Measurements from ENCODE around the gene DDX27.

The DDX27 gene

DNA sequence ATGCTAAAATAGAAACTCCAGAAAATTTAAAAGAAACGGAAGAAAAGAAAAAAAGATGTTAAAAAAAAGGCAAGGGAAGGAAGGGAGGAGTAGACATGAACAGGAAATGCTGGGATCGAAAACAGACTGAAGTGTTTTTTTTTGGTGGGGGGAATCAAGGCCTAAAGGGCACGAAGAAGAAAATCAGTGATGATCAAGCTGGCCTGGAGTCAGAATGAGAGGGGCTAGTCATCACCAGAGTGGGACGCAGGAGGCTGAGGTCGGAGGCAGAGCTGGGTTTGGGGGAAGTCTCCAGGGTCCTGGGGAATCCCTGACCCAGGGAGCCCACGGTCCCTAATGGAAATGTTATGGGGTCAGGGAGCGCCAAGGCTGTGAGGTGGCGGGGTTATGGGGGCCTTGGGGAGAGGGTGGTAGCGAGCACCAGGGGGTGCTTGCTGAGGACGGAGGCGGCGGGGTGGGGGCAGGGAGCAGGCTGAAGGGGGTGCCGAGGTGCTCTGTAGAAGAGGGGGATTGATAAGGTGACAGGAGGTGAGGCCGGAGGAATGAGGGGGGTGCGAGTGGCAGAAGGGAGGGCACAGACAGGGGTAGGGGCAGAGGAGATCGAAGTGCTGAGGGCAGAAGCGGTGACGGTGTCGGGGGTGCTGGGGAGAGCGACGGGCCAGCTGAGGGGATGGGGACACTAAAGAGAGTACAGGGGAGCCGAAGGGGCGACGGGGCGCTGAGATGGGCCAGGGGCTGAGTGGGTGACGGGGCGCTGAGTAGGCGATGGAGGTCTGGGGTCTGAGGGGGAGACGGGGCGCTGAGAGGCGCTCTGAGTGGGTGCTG lies 58.0 kb downstream of the DDX27 start:
- TF ChIP-seq FOXM1 (IDR thresholded peaks at IDR 0.05; ENCODE audit: borderline replicate concordance, low read depth): no peak
- TF ChIP-seq ZBTB7A (IDR thresholded peaks at IDR 0.05; ENCODE audit: low read depth): peak; percentile 80; the same call in 1 of the 2 replicates
- no peak for TF ChIP-seq TAF1 (IDR thresholded peaks at IDR 0.05; ENCODE audit: low read depth)
- no peak for TF ChIP-seq TCF12 (IDR thresholded peaks at IDR 0.05; ENCODE audit: low read depth)

DNA sequence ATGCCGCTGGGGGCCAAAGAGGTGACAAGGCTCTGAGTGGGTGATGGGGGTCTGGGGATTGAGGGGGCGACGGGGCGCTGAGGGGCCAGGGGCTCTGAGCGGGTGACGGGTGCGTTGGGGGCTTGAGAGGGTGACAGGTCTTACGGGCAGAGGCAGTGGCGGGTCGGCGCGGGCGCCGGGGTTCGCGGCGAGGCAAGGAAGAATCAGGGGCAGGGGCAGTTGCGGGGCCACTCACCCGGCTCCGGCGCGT lies 58.5 kb downstream of the DDX27 start:
- TF ChIP-seq YY1 (IDR thresholded peaks at IDR 0.05; ENCODE audit: low read depth) (no peak), ZBTB7A (IDR thresholded peaks at IDR 0.05; ENCODE audit: low read depth) (no peak), NFIC (IDR thresholded peaks at IDR 0.05) (no peak), TAF1 (IDR thresholded peaks at IDR 0.05; ENCODE audit: low read depth) (no peak), EP300 (IDR thresholded peaks at IDR 0.05; ENCODE audit: borderline replicate concordance) (no peak), TEAD4 (IDR thresholded peaks at IDR 0.05) (no peak), EGR1 (IDR thresholded peaks at IDR 0.05) (no peak), CREB1 (IDR thresholded peaks at IDR 0.05; ENCODE audit: low read depth) (no peak), CEBPB (IDR thresholded peaks at IDR 0.05) (no peak), FOXM1 (IDR thresholded peaks at IDR 0.05; ENCODE audit: borderline replicate concordance, low read depth) (no peak), TCF12 (IDR thresholded peaks at IDR 0.05; ENCODE audit: low read depth) (no peak), RAD21 (IDR thresholded peaks at IDR 0.05; ENCODE audit: low read depth) (no peak)
- TF ChIP-seq, protein P1, sequence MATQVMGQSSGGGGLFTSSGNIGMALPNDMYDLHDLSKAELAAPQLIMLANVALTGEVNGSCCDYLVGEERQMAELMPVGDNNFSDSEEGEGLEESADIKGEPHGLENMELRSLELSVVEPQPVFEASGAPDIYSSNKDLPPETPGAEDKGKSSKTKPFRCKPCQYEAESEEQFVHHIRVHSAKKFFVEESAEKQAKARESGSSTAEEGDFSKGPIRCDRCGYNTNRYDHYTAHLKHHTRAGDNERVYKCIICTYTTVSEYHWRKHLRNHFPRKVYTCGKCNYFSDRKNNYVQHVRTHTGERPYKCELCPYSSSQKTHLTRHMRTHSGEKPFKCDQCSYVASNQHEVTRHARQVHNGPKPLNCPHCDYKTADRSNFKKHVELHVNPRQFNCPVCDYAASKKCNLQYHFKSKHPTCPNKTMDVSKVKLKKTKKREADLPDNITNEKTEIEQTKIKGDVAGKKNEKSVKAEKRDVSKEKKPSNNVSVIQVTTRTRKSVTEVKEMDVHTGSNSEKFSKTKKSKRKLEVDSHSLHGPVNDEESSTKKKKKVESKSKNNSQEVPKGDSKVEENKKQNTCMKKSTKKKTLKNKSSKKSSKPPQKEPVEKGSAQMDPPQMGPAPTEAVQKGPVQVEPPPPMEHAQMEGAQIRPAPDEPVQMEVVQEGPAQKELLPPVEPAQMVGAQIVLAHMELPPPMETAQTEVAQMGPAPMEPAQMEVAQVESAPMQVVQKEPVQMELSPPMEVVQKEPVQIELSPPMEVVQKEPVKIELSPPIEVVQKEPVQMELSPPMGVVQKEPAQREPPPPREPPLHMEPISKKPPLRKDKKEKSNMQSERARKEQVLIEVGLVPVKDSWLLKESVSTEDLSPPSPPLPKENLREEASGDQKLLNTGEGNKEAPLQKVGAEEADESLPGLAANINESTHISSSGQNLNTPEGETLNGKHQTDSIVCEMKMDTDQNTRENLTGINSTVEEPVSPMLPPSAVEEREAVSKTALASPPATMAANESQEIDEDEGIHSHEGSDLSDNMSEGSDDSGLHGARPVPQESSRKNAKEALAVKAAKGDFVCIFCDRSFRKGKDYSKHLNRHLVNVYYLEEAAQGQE (IDR thresholded peaks at IDR 0.05; ENCODE audit: low read depth): no peak
- TF ChIP-seq, protein P2, sequence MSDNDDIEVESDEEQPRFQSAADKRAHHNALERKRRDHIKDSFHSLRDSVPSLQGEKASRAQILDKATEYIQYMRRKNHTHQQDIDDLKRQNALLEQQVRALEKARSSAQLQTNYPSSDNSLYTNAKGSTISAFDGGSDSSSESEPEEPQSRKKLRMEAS (IDR thresholded peaks at IDR 0.05): no peak

DNA sequence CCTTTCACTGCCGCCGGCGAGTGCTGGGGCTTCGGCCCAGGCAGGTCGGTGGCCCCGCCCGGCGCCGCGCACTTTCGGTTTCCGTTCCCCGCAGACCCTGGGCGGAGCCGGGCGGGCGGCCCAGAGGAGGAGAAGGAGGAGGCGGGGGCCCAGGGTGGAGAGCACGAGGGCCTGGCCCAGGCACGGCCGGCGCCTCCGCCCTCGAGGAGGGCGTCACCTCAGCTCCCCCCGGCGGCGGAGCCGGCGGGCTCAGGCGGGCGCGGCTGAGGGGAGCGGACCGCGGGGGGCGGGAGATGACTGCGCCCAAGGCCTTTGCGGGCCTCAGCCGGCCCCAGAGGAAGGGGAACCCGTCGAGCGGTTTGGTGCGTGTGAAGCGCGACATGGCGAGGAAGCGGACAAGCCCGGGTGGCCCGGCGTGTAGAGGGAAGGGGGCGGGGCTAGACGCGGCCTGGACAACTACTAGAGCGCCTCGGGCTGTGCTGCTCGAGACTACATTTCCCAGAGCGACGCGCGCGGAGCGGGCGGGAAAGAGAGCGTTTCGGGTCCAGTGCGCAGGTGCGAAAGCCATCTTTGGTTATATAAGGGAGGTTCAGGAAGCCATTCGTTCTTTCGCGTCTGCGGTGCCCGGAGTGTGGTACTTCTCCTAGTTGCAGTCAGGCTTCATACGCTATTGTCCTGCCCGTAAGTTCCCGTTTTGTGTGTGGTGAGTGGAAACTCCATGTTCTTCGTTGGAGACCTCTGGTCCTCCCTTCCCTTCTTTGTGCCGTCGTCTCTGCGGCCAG lies 59.0 kb downstream of the DDX27 start, which contains the start of gene ZNFX1:
Gene ZNFX1 (minus strand): TSS at position 22 of the 782 bp plus-strand sequence. CDS start 2,218 bp downstream, outside the sequence.
- TF ChIP-seq TEAD4 (IDR thresholded peaks at IDR 0.05) (peak; percentile 43), CREB1 (IDR thresholded peaks at IDR 0.05; ENCODE audit: low read depth) (no peak), CEBPB (IDR thresholded peaks at IDR 0.05) (no peak), EP300 (IDR thresholded peaks at IDR 0.05; ENCODE audit: borderline replicate concordance) (0 out of 2 replicates have a peak, but pooled peaks have one; percentile 2), RAD21 (IDR thresholded peaks at IDR 0.05; ENCODE audit: low read depth) (no peak), TCF12 (IDR thresholded peaks at IDR 0.05; ENCODE audit: low read depth) (peak; percentile 36), YY1 (IDR thresholded peaks at IDR 0.05; ENCODE audit: low read depth) (peak; percentile 93), FOXM1 (IDR thresholded peaks at IDR 0.05; ENCODE audit: borderline replicate concordance, low read depth) (no peak), NFIC (IDR thresholded peaks at IDR 0.05) (peak; percentile 52), TAF1 (IDR thresholded peaks at IDR 0.05; ENCODE audit: low read depth) (peak; percentile 91), EGR1 (IDR thresholded peaks at IDR 0.05) (no peak), ZBTB7A (IDR thresholded peaks at IDR 0.05; ENCODE audit: low read depth) (peak; percentile 75)
- TF ChIP-seq, protein P2 (IDR thresholded peaks at IDR 0.05): peak; percentile 86
- TF ChIP-seq, protein P3, sequence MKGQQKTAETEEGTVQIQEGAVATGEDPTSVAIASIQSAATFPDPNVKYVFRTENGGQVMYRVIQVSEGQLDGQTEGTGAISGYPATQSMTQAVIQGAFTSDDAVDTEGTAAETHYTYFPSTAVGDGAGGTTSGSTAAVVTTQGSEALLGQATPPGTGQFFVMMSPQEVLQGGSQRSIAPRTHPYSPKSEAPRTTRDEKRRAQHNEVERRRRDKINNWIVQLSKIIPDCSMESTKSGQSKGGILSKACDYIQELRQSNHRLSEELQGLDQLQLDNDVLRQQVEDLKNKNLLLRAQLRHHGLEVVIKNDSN (IDR thresholded peaks at IDR 0.05): no peak

DNA sequence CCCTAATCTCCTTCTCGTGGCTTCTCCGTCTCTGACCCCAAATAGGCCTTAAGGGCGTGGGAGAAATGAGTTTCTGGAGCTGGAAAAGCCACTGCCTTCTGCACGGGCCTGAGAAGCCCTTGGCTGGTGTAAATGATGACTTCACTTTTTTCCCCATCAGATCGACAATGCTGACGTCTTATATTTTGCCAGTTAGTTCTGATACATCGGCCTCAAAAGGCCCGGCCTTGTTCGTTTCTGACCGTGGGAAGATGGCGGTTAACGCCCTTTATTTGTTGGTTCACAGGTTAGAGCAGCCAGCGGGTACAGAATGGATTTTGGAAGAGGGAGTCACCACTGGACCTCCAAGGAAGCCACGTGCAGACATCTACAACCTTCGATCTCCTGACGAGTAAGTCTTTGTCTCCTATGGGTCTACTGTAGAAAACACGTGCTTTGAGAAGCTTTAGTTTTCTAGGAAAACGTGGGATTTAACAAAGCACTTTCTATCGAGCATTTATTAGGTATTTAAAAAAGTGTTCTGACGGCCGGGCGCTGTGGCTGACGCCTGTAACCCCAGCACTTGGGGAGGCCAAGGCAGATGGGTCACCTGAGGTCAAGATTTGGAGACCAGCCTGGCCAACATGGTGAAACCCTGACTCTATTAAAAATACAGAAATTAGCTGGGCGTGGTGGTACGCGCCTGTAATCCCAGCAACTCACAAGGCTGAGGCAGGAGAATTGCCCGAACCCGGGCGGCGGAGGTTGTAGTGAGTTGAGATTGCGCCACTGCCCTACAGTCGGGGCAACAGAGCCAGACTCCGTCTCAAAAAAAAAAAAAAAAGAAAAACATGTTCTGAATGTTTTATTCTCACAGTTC lies 59.8 kb downstream of the DDX27 start:
- no peak for TF ChIP-seq YY1 (IDR thresholded peaks at IDR 0.05; ENCODE audit: low read depth)
- TF ChIP-seq, protein P2 (IDR thresholded peaks at IDR 0.05): peak; percentile 65
- TF ChIP-seq NFIC (IDR thresholded peaks at IDR 0.05): 0 out of 2 replicates have a peak, but pooled peaks have one; percentile 14
- TF ChIP-seq EP300 (IDR thresholded peaks at IDR 0.05; ENCODE audit: borderline replicate concordance): no peak
- TF ChIP-seq CREB1 (IDR thresholded peaks at IDR 0.05; ENCODE audit: low read depth): 0 out of 2 replicates have a peak, but pooled peaks have one; percentile 14
- 0 out of 2 replicates have a peak, but pooled peaks have one; percentile 11 for TF ChIP-seq TCF12 (IDR thresholded peaks at IDR 0.05; ENCODE audit: low read depth)
- no peak for TF ChIP-seq EGR1 (IDR thresholded peaks at IDR 0.05)
- TF ChIP-seq, protein P3 (IDR thresholded peaks at IDR 0.05): no peak
- TF ChIP-seq TAF1 (IDR thresholded peaks at IDR 0.05; ENCODE audit: low read depth): peak; percentile 7; the same call in 1 of the 2 replicates
- TF ChIP-seq FOXM1 (IDR thresholded peaks at IDR 0.05; ENCODE audit: borderline replicate concordance, low read depth): no peak
- TF ChIP-seq TEAD4 (IDR thresholded peaks at IDR 0.05): no peak; the same call in 1 of the 2 replicates
- TF ChIP-seq RAD21 (IDR thresholded peaks at IDR 0.05; ENCODE audit: low read depth): no peak
- no peak for TF ChIP-seq ZBTB7A (IDR thresholded peaks at IDR 0.05; ENCODE audit: low read depth)
- TF ChIP-seq CEBPB (IDR thresholded peaks at IDR 0.05): no peak
- TF ChIP-seq, protein P1 (IDR thresholded peaks at IDR 0.05; ENCODE audit: low read depth): no peak
